ENCODE data around the gene NECAB2.

- TF ChIP-seq CTCF (IDR thresholded peaks at IDR 0.05) (no peak), POLR2A (IDR thresholded peaks at IDR 0.05) (no peak)
Measured at GRCh38 chr16:83923581-83924365, 44.3 kb upstream of the NECAB2 start.
